Measurements from ENCODE around the gene HSBP1.

Gene HSBP1

DNA sequence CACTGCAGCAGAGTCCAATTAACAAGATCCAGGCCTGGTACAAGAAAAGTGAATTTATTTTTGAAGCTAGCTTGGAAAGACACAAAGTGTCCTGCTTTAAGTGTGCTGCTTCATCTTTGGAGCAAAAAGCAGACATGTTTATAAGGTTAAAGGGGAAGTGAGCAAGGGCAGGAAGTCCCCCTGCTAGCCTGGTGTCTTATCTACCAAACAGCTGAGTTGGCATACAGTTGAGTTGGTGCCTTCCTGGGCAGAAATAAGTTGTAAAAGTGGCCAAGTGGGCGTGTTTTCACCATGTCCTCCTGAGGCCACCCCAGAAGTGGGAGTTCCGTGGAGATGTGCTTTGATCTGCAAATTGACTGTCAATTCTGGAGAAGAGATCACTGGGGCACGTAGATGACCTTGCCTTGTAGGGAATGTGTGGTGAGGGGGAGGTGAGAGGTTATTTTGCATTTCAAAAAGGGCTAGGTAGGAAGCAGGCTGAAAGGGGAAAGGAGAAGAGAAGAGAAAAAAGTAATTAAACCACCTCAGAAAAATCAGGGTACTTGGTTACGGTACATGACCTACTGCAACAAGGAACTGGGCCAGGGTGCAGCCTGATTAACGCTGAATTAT, 38.3 kb upstream of the HSBP1 start:
- Histone ChIP-seq H3K27ac (ENCODE audit: poor library complexity, severe bottlenecking) (no peak overlapping the region), H3K27me3 (ENCODE audit: insufficient read depth, poor library complexity, severe bottlenecking) (no peaks in the 10 kb centered on the region), H3K4me1 (ENCODE audit: insufficient read depth, poor library complexity, severe bottlenecking) (no peaks in the 10 kb centered on the region), H3K4me3 (ENCODE audit: severe bottlenecking) (no peak overlapping the region), H3K9me3 (ENCODE audit: severe bottlenecking) (no peaks in the 10 kb centered on the region), H3K36me3 (ENCODE audit: low read depth) (no peaks in the 10 kb centered on the region)
- DNase-seq (ENCODE audit: low spot score) (no peak), ATAC-seq (ENCODE audit: low read depth) (no peak)
- no peak for TF ChIP-seq CTCF (IDR thresholded peaks at IDR 0.05; ENCODE audit: poor library complexity, severe bottlenecking)

GRCh38 chr16:83771306-83771942, 36.4 kb upstream of the HSBP1 start:
- ATAC-seq (ENCODE audit: low read depth) (no peak), DNase-seq (ENCODE audit: low spot score) (no peak)
- H3K4me3 ChIP-seq (ENCODE audit: severe bottlenecking): no peak overlapping the region
- no peak for TF ChIP-seq CTCF (IDR thresholded peaks at IDR 0.05; ENCODE audit: poor library complexity, severe bottlenecking)
- H3K9me3 ChIP-seq (ENCODE audit: severe bottlenecking): no peaks in the 10 kb centered on the region
- H3K36me3 ChIP-seq (ENCODE audit: low read depth): no peaks in the 10 kb centered on the region
- H3K27ac ChIP-seq (ENCODE audit: poor library complexity, severe bottlenecking): no peak overlapping the region
- H3K4me1 ChIP-seq (ENCODE audit: insufficient read depth, poor library complexity, severe bottlenecking): no peaks in the 10 kb centered on the region
- no peaks in the 10 kb centered on the region for H3K27me3 ChIP-seq (ENCODE audit: insufficient read depth, poor library complexity, severe bottlenecking)

- Histone ChIP-seq H3K27me3 (ENCODE audit: insufficient read depth, poor library complexity, severe bottlenecking) (no peaks in the 10 kb centered on the region), H3K4me3 (ENCODE audit: severe bottlenecking) (no peak overlapping the region), H3K27ac (ENCODE audit: poor library complexity, severe bottlenecking) (no peak overlapping the region), H3K4me1 (ENCODE audit: insufficient read depth, poor library complexity, severe bottlenecking) (no peaks in the 10 kb centered on the region), H3K9me3 (ENCODE audit: severe bottlenecking) (no peaks in the 10 kb centered on the region), H3K36me3 (ENCODE audit: low read depth) (no peaks in the 10 kb centered on the region)
- TF ChIP-seq CTCF (IDR thresholded peaks at IDR 0.05; ENCODE audit: poor library complexity, severe bottlenecking): no peak
- no peak for ATAC-seq (ENCODE audit: low read depth)
- no peak for DNase-seq (ENCODE audit: low spot score)
Measured at GRCh38 chr16:83772806-83773205, 35.0 kb upstream of the HSBP1 start.

- ATAC-seq (ENCODE audit: low read depth): no peak
- no peak for TF ChIP-seq CTCF (IDR thresholded peaks at IDR 0.05; ENCODE audit: poor library complexity, severe bottlenecking)
Measured at GRCh38 chr16:83774066-83774465, 33.7 kb upstream of the HSBP1 start.

GRCh38 chr16:83776944-83777343, 30.8 kb upstream of the HSBP1 start:
- Histone ChIP-seq H3K27ac (ENCODE audit: poor library complexity, severe bottlenecking) (no peak overlapping the region), H3K4me3 (ENCODE audit: severe bottlenecking) (no peak overlapping the region), H3K4me1 (ENCODE audit: insufficient read depth, poor library complexity, severe bottlenecking) (no peaks in the 10 kb centered on the region), H3K36me3 (ENCODE audit: low read depth) (no peaks in the 10 kb centered on the region), H3K9me3 (ENCODE audit: severe bottlenecking) (no peaks in the 10 kb centered on the region), H3K27me3 (ENCODE audit: insufficient read depth, poor library complexity, severe bottlenecking) (no peaks in the 10 kb centered on the region)
- no peak for TF ChIP-seq CTCF (IDR thresholded peaks at IDR 0.05; ENCODE audit: poor library complexity, severe bottlenecking)
- no peak for ATAC-seq (ENCODE audit: low read depth)
- DNase-seq (ENCODE audit: low spot score): no peak

More at GRCh38 chr16:83774066-83774465, 33.7 kb upstream of the HSBP1 start:
- Histone ChIP-seq H3K27ac (ENCODE audit: poor library complexity, severe bottlenecking) (no peak overlapping the region), H3K4me1 (ENCODE audit: insufficient read depth, poor library complexity, severe bottlenecking) (no peaks in the 10 kb centered on the region), H3K9me3 (ENCODE audit: severe bottlenecking) (no peaks in the 10 kb centered on the region), H3K36me3 (ENCODE audit: low read depth) (no peaks in the 10 kb centered on the region), H3K4me3 (ENCODE audit: severe bottlenecking) (no peak overlapping the region), H3K27me3 (ENCODE audit: insufficient read depth, poor library complexity, severe bottlenecking) (no peaks in the 10 kb centered on the region)
- DNase-seq (ENCODE audit: low spot score): no peak
